ENCODE data around the gene VASH2. TPM values are rescaled to one million over a fixed set of nuclear protein-coding genes. Genes with fewer than 3 reads are reported as not detected.

VASH2 gene
- total RNA-seq, 4 donors from 2014 or later: 0.67 to 9.0 (median 1.5) TPM

GRCh38 chr1:212967801-212968200, 17.5 kb downstream of the VASH2 start:
- ATAC-seq: no peak
- Histone ChIP-seq H3K27ac (no peak overlapping the region), H3K4me3 (no peak overlapping the region), H3K9me3 (no peaks in the 10 kb centered on the region), H3K27me3 (no peaks in the 10 kb centered on the region), H3K4me1 (no peaks in the 10 kb centered on the region), H3K36me3 (no peaks in the 10 kb centered on the region)
- WGBS, 2 donors (ENCODE audit: low coverage in 1 of 2): 80 to 94% methylated on average over 6 to 8 of the region's 8 CpGs
- TF ChIP-seq CTCF (IDR thresholded peaks at IDR 0.05) (peak in 1 of 4 experiments; percentile 15), EP300 (IDR thresholded peaks at IDR 0.05) (no peak)

- no peak for ATAC-seq
- Histone ChIP-seq H3K4me1 (no peaks in the 10 kb centered on the region), H3K9me3 (no peaks in the 10 kb centered on the region), H3K4me3 (no peak overlapping the region), H3K27me3 (no peaks in the 10 kb centered on the region), H3K27ac (no peak overlapping the region), H3K36me3 (no peaks in the 10 kb centered on the region)
- no peak for TF ChIP-seq CTCF (IDR thresholded peaks at IDR 0.05)
- TF ChIP-seq POLR2A (IDR thresholded peaks at IDR 0.05): no peak
- TF ChIP-seq EP300 (IDR thresholded peaks at IDR 0.05): no peak
- TF ChIP-seq POLR2AphosphoS5 (IDR thresholded peaks at IDR 0.05): no peak
- WGBS, 2 donors (ENCODE audit: low coverage in 1 of 2): 83% methylated on average over 1 of the region's 3 CpGs; no CpG with 5 or more reads in 1 of the 2 donors
These were observed 18.1 kb downstream of the VASH2 start for GRCh38 chr1:212968368-212968863.

- H3K4me3 ChIP-seq: no peak overlapping the region
- WGBS, 2 donors (ENCODE audit: low coverage in 1 of 2): 81 to 100% methylated on average over 4 of the region's 4 CpGs
- TF ChIP-seq POLR2AphosphoS5 (IDR thresholded peaks at IDR 0.05) (no peak), CTCF (IDR thresholded peaks at IDR 0.05) (no peak), POLR2A (IDR thresholded peaks at IDR 0.05) (no peak), EP300 (IDR thresholded peaks at IDR 0.05) (no peak)
- H3K4me1 ChIP-seq: no peaks in the 10 kb centered on the region
- H3K27me3 ChIP-seq: no peaks in the 10 kb centered on the region
- no peak overlapping the region for H3K27ac ChIP-seq
- H3K36me3 ChIP-seq: no peaks in the 10 kb centered on the region
- H3K9me3 ChIP-seq: no peaks in the 10 kb centered on the region
- no peak for ATAC-seq
These were observed 19.7 kb downstream of the VASH2 start for GRCh38 chr1:212970085-212970484.

- H3K27ac ChIP-seq: no peak overlapping the region
- no peak overlapping the region for H3K4me3 ChIP-seq
- H3K27me3 ChIP-seq: no peaks in the 10 kb centered on the region
- no peak for ATAC-seq
- 100% methylated on average over 3 of the region's 5 CpGs for WGBS, 2 donors (ENCODE audit: low coverage in 1 of 2)
- no peaks in the 10 kb centered on the region for H3K36me3 ChIP-seq
- no peaks in the 10 kb centered on the region for H3K9me3 ChIP-seq
- TF ChIP-seq POLR2AphosphoS5 (IDR thresholded peaks at IDR 0.05) (no peak), CTCF (IDR thresholded peaks at IDR 0.05) (no peak), EP300 (IDR thresholded peaks at IDR 0.05) (no peak), POLR2A (IDR thresholded peaks at IDR 0.05) (no peak)
- no peaks in the 10 kb centered on the region for H3K4me1 ChIP-seq
These were observed 21.0 kb downstream of the VASH2 start for GRCh38 chr1:212971312-212971711.

GRCh38 chr1:212973426-212973825, 23.1 kb downstream of the VASH2 start:
- Histone ChIP-seq H3K4me3 (no peak overlapping the region), H3K4me1 (no peaks in the 10 kb centered on the region), H3K27me3 (no peaks in the 10 kb centered on the region), H3K27ac (no peak overlapping the region), H3K36me3 (no peaks in the 10 kb centered on the region), H3K9me3 (no peaks in the 10 kb centered on the region)
- no peak for ATAC-seq
- WGBS, 2 donors (ENCODE audit: low coverage in 1 of 2): 83% methylated on average over 1 of the region's 4 CpGs; no CpG with 5 or more reads in 1 of the 2 donors
- TF ChIP-seq POLR2AphosphoS5 (IDR thresholded peaks at IDR 0.05): no peak
- no peak for TF ChIP-seq CTCF (IDR thresholded peaks at IDR 0.05)
- TF ChIP-seq POLR2A (IDR thresholded peaks at IDR 0.05): no peak
- no peak for TF ChIP-seq EP300 (IDR thresholded peaks at IDR 0.05)
